ENCODE measurements around the gene RALGPS1. TPM values are rescaled to one million over a fixed set of nuclear protein-coding genes. Genes with fewer than 3 reads are reported as not detected.
A peak's percentile ranks its signal among the peaks of the same experiment; 100 is the strongest.

Gene RALGPS1
- total RNA-seq, 1 experiment from 2014 or later: 28.5 TPM

DNA sequence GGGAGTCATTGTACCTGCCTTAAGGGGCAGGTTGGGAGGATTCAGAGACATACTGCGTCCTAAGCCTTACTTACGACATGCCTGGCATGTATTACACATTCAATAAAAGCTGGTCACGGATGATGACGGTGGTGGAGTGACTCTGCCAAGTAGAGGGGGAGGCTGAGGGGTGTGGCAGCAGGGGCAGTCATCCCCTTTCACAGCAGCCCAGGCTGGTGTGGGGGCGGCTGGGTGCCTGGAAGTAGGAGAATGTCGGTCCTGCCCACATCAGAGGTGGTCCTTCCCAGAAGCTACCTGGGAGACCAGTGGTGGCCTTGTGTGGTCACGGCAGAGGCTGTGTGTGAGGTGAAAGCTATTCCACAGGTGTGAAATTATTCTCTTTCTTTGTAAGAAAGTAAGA, 45.2 kb upstream of the RALGPS1 start (continued):
- TF ChIP-seq TEAD1 (CRISPR knock-in tag; IDR thresholded peaks at IDR 0.05) (no peak), PRRX2 (CRISPR knock-in tag; IDR thresholded peaks at IDR 0.05) (no peak), SMAD3 (CRISPR knock-in tag; IDR thresholded peaks at IDR 0.05; ENCODE audit: borderline replicate concordance) (no peak), HMGA2 (CRISPR knock-in tag; IDR thresholded peaks at IDR 0.05) (no peak), FOXK1 (CRISPR knock-in tag; IDR thresholded peaks at IDR 0.05) (no peak)
- TF ChIP-seq, protein P1, sequence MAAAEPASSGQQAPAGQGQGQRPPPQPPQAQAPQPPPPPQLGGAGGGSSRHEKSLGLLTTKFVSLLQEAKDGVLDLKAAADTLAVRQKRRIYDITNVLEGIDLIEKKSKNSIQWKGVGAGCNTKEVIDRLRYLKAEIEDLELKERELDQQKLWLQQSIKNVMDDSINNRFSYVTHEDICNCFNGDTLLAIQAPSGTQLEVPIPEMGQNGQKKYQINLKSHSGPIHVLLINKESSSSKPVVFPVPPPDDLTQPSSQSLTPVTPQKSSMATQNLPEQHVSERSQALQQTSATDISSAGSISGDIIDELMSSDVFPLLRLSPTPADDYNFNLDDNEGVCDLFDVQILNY (CRISPR knock-in tag; IDR thresholded peaks at IDR 0.05): no peak
- TF ChIP-seq, protein P2, sequence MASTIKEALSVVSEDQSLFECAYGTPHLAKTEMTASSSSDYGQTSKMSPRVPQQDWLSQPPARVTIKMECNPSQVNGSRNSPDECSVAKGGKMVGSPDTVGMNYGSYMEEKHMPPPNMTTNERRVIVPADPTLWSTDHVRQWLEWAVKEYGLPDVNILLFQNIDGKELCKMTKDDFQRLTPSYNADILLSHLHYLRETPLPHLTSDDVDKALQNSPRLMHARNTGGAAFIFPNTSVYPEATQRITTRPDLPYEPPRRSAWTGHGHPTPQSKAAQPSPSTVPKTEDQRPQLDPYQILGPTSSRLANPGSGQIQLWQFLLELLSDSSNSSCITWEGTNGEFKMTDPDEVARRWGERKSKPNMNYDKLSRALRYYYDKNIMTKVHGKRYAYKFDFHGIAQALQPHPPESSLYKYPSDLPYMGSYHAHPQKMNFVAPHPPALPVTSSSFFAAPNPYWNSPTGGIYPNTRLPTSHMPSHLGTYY (CRISPR knock-in tag; IDR thresholded peaks at IDR 0.05): no peak
- TF ChIP-seq, protein P3, sequence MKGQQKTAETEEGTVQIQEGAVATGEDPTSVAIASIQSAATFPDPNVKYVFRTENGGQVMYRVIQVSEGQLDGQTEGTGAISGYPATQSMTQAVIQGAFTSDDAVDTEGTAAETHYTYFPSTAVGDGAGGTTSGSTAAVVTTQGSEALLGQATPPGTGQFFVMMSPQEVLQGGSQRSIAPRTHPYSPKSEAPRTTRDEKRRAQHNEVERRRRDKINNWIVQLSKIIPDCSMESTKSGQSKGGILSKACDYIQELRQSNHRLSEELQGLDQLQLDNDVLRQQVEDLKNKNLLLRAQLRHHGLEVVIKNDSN (CRISPR knock-in tag; IDR thresholded peaks at IDR 0.05): no peak
- TF ChIP-seq, protein P4, sequence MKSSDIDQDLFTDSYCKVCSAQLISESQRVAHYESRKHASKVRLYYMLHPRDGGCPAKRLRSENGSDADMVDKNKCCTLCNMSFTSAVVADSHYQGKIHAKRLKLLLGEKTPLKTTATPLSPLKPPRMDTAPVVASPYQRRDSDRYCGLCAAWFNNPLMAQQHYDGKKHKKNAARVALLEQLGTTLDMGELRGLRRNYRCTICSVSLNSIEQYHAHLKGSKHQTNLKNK (CRISPR knock-in tag; IDR thresholded peaks at IDR 0.05): no peak
- TF ChIP-seq, protein P5, sequence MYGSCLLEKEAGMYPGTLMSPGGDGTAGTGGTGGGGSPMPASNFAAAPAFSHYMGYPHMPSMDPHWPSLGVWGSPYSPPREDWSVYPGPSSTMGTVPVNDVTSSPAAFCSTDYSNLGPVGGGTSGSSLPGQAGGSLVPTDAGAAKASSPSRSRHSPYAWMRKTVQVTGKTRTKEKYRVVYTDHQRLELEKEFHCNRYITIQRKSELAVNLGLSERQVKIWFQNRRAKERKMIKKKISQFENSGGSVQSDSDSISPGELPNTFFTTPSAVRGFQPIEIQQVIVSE (CRISPR knock-in tag; IDR thresholded peaks at IDR 0.05; ENCODE audit: borderline replicate concordance): no peak

DNA sequence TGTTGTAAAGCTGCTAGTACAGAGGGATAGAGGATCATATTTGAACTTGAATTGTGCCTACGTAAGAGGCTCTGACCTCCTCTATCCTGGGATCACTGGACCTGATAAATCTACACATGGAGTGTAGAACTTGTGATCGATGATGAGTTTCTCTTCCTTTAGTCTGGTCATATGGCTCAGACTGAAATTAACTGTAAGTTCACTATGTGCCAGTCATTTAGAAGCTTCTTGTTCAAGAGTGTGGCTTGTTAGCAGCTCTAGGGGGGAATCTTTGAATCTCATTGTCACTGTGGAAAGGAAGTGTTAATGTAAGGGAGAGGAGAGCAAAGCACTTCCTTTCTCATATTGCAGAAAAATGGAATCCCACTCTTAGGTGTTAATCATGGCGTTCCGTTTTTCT, 42.1 kb upstream of the RALGPS1 start:
- POLR2A ChIA-PET: interaction anchor here (0.6 kb wide), 1 partner anchor 82 kb away, joined by 4 read pairs; no protein-coding TSS in a partner anchor

DNA sequence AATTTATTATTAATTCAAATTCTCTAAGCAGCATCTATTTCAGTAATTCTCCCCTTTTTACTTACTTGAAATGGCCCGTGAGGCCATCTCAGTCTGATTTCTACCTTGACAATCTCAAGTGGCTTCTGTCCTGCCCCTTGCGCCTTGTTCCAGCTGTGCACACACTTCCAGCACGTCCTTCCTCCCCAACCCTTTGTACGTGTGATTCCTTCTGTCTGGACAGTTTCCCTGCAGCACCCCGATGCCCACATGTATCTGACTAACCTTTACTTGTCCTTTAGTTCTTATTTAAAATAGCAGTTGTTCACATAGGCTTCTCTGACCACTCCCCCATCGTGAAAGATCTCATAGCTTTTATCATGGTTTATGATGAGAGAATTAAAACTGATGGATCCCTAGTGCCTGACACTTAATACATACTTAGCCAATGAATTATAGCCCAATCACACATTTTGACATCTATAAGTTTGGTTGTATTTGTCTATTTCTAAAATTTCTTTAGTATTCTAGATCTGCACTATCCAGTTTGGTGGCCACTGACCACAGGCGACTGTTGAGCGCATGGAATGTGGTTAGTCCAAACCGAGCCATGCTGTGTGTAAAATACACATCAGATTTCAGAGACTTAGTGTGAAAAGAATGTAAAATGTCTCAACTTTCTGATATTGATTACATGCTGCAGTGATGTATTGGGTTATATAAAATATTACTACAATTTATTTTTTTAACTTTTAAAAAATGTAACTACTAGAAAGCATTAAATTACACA, 39.9 kb upstream of the RALGPS1 start:
- H3K27ac Mint-ChIP-seq: no peak overlapping the region
- H3K36me3 Mint-ChIP-seq: peaks cover 8% of the 10 kb centered on the region
- no peaks in the 10 kb centered on the region for H3K27me3 Mint-ChIP-seq (ENCODE audit: low read depth)
- TF ChIP-seq, protein P5 (CRISPR knock-in tag; IDR thresholded peaks at IDR 0.05; ENCODE audit: borderline replicate concordance): no peak
- no peak for TF ChIP-seq IRF2 (CRISPR knock-in tag; IDR thresholded peaks at IDR 0.05; ENCODE audit: borderline replicate concordance, low read depth)
- no peak for TF ChIP-seq CBFB (CRISPR knock-in tag; IDR thresholded peaks at IDR 0.05; ENCODE audit: low read depth)
- TF ChIP-seq, protein P3 (CRISPR knock-in tag; IDR thresholded peaks at IDR 0.05): no peak
- TF ChIP-seq, protein P2 (CRISPR knock-in tag; IDR thresholded peaks at IDR 0.05): no peak
- TF ChIP-seq NFATC4 (CRISPR knock-in tag; IDR thresholded peaks at IDR 0.05): no peak
- no peak for TF ChIP-seq CREM (CRISPR knock-in tag; IDR thresholded peaks at IDR 0.05)
- no peak for TF ChIP-seq NR2C2 (CRISPR knock-in tag; IDR thresholded peaks at IDR 0.05)
- TF ChIP-seq MYBL2 (CRISPR knock-in tag; IDR thresholded peaks at IDR 0.05): no peak
- TF ChIP-seq, protein P6, sequence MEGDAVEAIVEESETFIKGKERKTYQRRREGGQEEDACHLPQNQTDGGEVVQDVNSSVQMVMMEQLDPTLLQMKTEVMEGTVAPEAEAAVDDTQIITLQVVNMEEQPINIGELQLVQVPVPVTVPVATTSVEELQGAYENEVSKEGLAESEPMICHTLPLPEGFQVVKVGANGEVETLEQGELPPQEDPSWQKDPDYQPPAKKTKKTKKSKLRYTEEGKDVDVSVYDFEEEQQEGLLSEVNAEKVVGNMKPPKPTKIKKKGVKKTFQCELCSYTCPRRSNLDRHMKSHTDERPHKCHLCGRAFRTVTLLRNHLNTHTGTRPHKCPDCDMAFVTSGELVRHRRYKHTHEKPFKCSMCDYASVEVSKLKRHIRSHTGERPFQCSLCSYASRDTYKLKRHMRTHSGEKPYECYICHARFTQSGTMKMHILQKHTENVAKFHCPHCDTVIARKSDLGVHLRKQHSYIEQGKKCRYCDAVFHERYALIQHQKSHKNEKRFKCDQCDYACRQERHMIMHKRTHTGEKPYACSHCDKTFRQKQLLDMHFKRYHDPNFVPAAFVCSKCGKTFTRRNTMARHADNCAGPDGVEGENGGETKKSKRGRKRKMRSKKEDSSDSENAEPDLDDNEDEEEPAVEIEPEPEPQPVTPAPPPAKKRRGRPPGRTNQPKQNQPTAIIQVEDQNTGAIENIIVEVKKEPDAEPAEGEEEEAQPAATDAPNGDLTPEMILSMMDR (IDR thresholded peaks at IDR 0.05): no peak
- TF ChIP-seq, protein P7, sequence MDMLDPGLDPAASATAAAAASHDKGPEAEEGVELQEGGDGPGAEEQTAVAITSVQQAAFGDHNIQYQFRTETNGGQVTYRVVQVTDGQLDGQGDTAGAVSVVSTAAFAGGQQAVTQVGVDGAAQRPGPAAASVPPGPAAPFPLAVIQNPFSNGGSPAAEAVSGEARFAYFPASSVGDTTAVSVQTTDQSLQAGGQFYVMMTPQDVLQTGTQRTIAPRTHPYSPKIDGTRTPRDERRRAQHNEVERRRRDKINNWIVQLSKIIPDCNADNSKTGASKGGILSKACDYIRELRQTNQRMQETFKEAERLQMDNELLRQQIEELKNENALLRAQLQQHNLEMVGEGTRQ (CRISPR knock-in tag; IDR thresholded peaks at IDR 0.05): no peak
- TF ChIP-seq ZNF138 (CRISPR knock-in tag; conservative IDR thresholded peaks at IDR 0.05): no peak
- TF ChIP-seq GTF2I (CRISPR knock-in tag; conservative IDR thresholded peaks at IDR 0.05): no peak
- CTCF ChIA-PET: interaction anchor here (0.6 kb wide), 1 partner anchor 354 kb away, joined by 4 read pairs; no protein-coding TSS in a partner anchor
- DNase-seq (ENCODE audit: low spot score): no peak
- no peaks in the 10 kb centered on the region for H3K9me3 Mint-ChIP-seq
- no peak for ATAC-seq
- H3K4me3 Mint-ChIP-seq: no peak overlapping the region
- H3K4me1 Mint-ChIP-seq: peaks cover 9% of the 10 kb centered on the region
- POLR2A ChIA-PET: interaction anchor here (0.7 kb wide), 1 partner anchor 238 kb away, joined by 3 read pairs; no protein-coding TSS in a partner anchor

More for the DNA sequence above, 42.1 kb upstream of the RALGPS1 start:
- DNase-seq (ENCODE audit: low spot score) (no peak), ATAC-seq (no peak)
- H3K4me1 Mint-ChIP-seq: peaks cover 28% of the 10 kb centered on the region
- CTCF ChIA-PET: interaction anchor here (1.0 to 1.1 kb wide), 2 partner anchors 13 to 326 kb away, joined by 3 to 5 read pairs; no protein-coding TSS in a partner anchor
- no peaks in the 10 kb centered on the region for H3K9me3 Mint-ChIP-seq
- no peaks in the 10 kb centered on the region; the same call in 1 of the 2 replicates for H3K36me3 Mint-ChIP-seq
- H3K27me3 Mint-ChIP-seq (ENCODE audit: low read depth): no peaks in the 10 kb centered on the region
- H3K4me3 Mint-ChIP-seq: no peak overlapping the region
- TF ChIP-seq NR3C1 (CRISPR knock-in tag; conservative IDR thresholded peaks at IDR 0.05; ENCODE audit: low read depth) (no peak), JUN (CRISPR knock-in tag; IDR thresholded peaks at IDR 0.05) (no peak), GRHL2 (CRISPR knock-in tag; IDR thresholded peaks at IDR 0.05; ENCODE audit: insufficient replicate concordance, severe bottlenecking) (no peak), ZNF317 (CRISPR knock-in tag; IDR thresholded peaks at IDR 0.05; ENCODE audit: borderline replicate concordance, low read depth) (no peak), ZNF121 (CRISPR knock-in tag; IDR thresholded peaks at IDR 0.05) (no peak)
- H3K27ac Mint-ChIP-seq: peak overlapping the region; percentile 51; the same call in 1 of the 2 replicates
